Fibroblast of villous mesenchyme (primary cell): ENCODE results near the gene TPSD1. TPM values are rescaled to one million over a fixed set of nuclear protein-coding genes. Genes with fewer than 3 reads are reported as not detected.
"Not testable (repeated sequence)": the region's sequence is repeated elsewhere in the genome, so short reads cannot be mapped to it uniquely, and the experiment has no call there.

Experiments used
- DNase-seq: peaks from one replicate; pipeline ENCODE4 v3.0.0-alpha.2; 2010; ENCODE audit warnings: low read depth
- H3K4me3 ChIP-seq: 2 replicates; pipeline ENCODE4 v1.5.1; 2011; ENCODE audit warnings: low read depth, mild to moderate bottlenecking, low read length
- total RNA-seq: library from RNA; depleted of rRNA; stranded (reverse); fragments of >200 nt; gene quantifications from 2 replicates; pipeline ENCODE4 v1.2.3, GENCODE V29; 2012
- TF ChIP-seq, protein P1 (sequence below): IDR thresholded peaks from 2 replicates; pipeline ENCODE4 v1.5.1; 2012; ENCODE audit warnings: low read depth, mild to moderate bottlenecking, low read length; ENCODE audit not compliant: insufficient read depth

The TPSD1 gene
- total RNA-seq, 1 donor, result not detected

- no peak overlapping the region for H3K4me3 ChIP-seq
- DNase-seq, result no peak
- TF ChIP-seq, protein P1, sequence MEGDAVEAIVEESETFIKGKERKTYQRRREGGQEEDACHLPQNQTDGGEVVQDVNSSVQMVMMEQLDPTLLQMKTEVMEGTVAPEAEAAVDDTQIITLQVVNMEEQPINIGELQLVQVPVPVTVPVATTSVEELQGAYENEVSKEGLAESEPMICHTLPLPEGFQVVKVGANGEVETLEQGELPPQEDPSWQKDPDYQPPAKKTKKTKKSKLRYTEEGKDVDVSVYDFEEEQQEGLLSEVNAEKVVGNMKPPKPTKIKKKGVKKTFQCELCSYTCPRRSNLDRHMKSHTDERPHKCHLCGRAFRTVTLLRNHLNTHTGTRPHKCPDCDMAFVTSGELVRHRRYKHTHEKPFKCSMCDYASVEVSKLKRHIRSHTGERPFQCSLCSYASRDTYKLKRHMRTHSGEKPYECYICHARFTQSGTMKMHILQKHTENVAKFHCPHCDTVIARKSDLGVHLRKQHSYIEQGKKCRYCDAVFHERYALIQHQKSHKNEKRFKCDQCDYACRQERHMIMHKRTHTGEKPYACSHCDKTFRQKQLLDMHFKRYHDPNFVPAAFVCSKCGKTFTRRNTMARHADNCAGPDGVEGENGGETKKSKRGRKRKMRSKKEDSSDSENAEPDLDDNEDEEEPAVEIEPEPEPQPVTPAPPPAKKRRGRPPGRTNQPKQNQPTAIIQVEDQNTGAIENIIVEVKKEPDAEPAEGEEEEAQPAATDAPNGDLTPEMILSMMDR, result no peak
Measured at GRCh38 chr16:1293921-1294656, 38.2 kb downstream of the TPSD1 start.

DNA sequence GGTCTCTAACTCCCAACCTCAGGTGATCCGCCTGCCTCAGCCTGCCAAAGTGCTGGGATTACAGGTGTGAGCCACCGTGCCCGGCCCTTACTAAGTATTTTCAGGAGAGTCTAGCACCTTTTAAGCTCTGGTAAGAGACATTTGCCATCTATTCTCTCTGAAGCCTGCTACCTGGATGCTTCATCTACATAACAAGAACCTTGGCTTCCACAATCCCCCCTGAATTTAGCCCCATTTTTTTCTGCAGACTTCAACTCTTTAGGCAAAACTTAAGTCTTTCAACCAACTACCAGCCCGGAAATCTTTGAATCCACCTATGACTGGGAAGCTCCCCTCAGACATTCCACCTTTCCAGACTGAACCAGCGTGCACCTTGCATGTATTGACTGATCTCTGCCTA lies 39.6 kb downstream of the TPSD1 start:
- H3K4me3 ChIP-seq, result no peak overlapping the region
- DNase-seq, result no peak
- TF ChIP-seq, protein P1, result no peak

GRCh38 chr16:1296688-1297017 lies 40.8 kb downstream of the TPSD1 start:
- DNase-seq, H3K4me3 ChIP-seq: not testable (repeated sequence)

- DNase-seq, result peak; percentile 42
- TF ChIP-seq, protein P1, result no peak
Measured at GRCh38 chr16:1297018-1297696, 41.3 kb downstream of the TPSD1 start.

DNA sequence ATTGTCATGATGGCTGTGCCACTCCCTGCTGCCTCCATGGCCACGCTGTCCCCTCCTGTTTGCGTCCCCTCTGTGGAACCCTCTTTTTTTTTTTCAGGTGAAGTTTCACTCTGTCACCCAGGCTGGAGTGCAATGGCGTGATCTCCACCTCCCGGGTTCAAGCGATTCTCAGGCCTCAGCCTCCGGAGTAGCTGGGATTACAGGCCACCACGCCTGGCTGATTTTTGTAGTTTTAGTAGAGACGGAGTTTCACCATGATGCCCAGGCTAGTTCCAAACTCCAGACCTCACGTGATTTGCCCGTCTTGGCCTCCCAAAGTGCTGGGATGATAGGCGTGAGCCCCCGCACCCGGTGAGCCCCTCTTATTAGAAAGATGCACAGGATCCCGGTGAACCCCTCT lies 42.5 kb downstream of the TPSD1 start:
- TF ChIP-seq, protein P1, result no peak
- H3K4me3 ChIP-seq, result no peak overlapping the region
- DNase-seq, result no peak

More at GRCh38 chr16:1297018-1297696, 41.3 kb downstream of the TPSD1 start:
- no peak overlapping the region for H3K4me3 ChIP-seq

GRCh38 chr16:1299012-1299867 lies 43.4 kb downstream of the TPSD1 start:
- no peak overlapping the region for H3K4me3 ChIP-seq
- DNase-seq, result no peak
- TF ChIP-seq, protein P1, result no peak

DNA sequence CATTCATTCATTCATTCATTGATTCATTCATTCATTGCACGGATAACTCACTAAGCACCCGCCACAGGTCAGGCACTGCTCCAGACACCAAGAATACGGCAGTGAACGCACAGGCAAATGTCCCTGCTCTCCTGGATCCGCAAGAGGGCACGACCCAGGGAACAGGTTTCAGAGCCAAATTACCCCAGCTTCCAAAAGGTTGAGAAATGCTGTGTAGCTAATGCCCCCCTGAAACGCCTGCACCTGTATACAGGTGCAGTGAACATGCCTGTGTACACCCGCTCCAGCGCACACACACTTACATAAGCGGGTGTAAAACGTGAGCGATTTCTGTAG lies 44.0 kb downstream of the TPSD1 start:
- no peak for DNase-seq
- TF ChIP-seq, protein P1, result no peak

More for the DNA sequence above, 44.0 kb downstream of the TPSD1 start:
- no peak overlapping the region for H3K4me3 ChIP-seq
